ENCODE data around the gene FGGY. TPM values are rescaled to one million over a fixed set of nuclear protein-coding genes. Genes with fewer than 3 reads are reported as not detected.

The FGGY gene
- total RNA-seq, 4 donors from 2014 or later, result 24.9 to 35.9 (median 30.5) TPM

DNA sequence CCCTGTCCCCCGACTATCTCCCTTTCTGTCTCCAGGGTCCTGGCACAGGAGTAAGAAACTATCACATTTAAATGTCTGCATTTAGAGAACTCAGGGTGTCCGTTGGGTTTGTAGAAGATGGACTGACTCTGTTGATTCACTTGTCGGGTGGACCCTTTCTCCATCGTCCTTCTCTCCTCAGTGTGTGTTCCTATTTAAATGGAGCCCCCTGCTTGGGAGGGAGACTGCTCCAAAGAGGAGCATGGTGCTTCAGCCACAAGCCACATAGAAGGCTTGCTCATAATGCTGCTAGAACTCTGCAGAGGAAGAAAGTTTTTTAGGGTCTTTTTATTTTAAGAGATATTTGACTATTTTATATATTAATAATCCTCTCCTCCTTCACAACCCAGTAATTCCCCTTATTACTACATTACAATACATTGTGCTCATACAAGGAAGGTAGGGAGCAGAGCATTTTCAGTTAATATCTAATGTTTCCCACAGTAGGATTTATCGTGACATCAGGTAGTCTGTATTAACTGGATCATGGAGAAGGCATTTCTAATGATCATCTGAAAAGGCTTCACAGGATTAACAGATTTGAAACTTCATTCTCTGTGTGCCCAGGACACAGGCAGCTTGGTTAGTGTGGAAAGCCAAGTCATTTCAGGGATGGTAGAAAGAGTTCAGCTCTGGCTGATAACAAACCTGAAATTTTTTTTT is 13.8 kb downstream of the FGGY start:
- H3K27ac ChIP-seq, result peak overlapping the region; percentile 10 to 66 (median 48)
- ATAC-seq, result no peak
- in situ Hi-C loops (cut with MboI; ENCODE audit: low sequenced_read_pairs in 4 of 4), result no loop called here

DNA sequence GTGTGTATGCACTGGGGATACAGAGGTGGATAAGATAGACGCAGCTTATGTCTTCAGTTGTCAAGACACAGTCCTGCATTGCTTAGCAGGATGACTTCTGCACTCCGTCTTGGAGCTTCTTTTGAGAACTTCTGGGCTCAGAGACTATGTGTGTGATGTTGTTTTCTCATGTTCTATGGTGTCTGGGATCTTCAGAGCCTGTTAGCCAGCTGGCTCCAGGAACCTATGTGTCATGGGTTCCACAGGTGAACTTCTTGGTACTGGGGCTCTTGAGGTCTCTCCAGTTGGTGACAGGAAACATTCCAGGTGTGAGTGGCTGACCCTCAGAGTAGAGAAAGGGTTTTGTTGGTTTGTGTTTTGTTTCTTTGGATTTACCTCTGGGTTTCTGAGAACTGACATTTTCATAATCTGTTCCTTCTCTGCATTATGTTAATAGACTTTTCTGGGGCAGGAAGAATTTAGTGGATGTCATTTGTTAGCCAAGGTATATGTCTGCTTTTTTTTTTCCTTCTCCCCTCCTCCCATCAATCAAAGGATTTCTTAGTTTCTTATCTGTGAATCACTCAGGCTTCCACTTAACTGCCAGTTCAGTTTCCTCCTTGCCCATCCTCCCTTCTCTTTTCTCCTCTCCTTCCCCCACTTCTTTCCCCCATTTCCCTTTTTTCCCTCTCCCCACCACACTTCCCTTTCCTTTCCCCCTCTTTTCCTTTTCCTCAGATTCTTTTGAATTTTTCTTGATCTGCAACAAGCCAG is 18.1 kb downstream of the FGGY start:
- Histone ChIP-seq H3K4me1 (peaks cover 41 to 43% of the 10 kb centered on the region in 2 donors), H3K4me3 (no peak overlapping the region), H3K27ac (no peak overlapping the region), H3K9me3 (no peaks in the 10 kb centered on the region), H3K27me3 (no peaks in the 10 kb centered on the region), H3K36me3 (no peaks in the 10 kb centered on the region)
- DNase-seq (no peak), ATAC-seq (no peak)
- intact Hi-C loops (cut with DNase I; ENCODE audit: low total_unique reads) (loop anchor here (5.0 kb wide), 1 partner anchor 442 kb away; no protein-coding TSS in a partner anchor), in situ Hi-C loops (cut with MboI; ENCODE audit: low sequenced_read_pairs in 4 of 4) (no loop called here)
- no peak for TF ChIP-seq POLR2A (IDR thresholded peaks at IDR 0.05)
- TF ChIP-seq, protein P1, sequence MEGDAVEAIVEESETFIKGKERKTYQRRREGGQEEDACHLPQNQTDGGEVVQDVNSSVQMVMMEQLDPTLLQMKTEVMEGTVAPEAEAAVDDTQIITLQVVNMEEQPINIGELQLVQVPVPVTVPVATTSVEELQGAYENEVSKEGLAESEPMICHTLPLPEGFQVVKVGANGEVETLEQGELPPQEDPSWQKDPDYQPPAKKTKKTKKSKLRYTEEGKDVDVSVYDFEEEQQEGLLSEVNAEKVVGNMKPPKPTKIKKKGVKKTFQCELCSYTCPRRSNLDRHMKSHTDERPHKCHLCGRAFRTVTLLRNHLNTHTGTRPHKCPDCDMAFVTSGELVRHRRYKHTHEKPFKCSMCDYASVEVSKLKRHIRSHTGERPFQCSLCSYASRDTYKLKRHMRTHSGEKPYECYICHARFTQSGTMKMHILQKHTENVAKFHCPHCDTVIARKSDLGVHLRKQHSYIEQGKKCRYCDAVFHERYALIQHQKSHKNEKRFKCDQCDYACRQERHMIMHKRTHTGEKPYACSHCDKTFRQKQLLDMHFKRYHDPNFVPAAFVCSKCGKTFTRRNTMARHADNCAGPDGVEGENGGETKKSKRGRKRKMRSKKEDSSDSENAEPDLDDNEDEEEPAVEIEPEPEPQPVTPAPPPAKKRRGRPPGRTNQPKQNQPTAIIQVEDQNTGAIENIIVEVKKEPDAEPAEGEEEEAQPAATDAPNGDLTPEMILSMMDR (IDR thresholded peaks at IDR 0.05 in 4 of 5, conservative IDR thresholded peaks at IDR 0.05 in 1 of 5), result no peak

More for the DNA sequence above, 13.8 kb downstream of the FGGY start:
- Histone ChIP-seq H3K27me3 (no peaks in the 10 kb centered on the region), H3K4me1 (peaks cover 9 to 11% of the 10 kb centered on the region in 2 donors), H3K9me3 (no peaks in the 10 kb centered on the region), H3K36me3 (no peaks in the 10 kb centered on the region), H3K4me3 (peak overlapping the region in 1 of 4 donors; percentile 10)
- TF ChIP-seq, protein P1 (IDR thresholded peaks at IDR 0.05 in 4 of 5, conservative IDR thresholded peaks at IDR 0.05 in 1 of 5), result no peak
- no peak for TF ChIP-seq POLR2A (IDR thresholded peaks at IDR 0.05)
- intact Hi-C loops (cut with DNase I; ENCODE audit: low total_unique reads), result loop anchor here (5.0 kb wide), 1 partner anchor 447 kb away; no protein-coding TSS in a partner anchor
- no peak for DNase-seq

DNA sequence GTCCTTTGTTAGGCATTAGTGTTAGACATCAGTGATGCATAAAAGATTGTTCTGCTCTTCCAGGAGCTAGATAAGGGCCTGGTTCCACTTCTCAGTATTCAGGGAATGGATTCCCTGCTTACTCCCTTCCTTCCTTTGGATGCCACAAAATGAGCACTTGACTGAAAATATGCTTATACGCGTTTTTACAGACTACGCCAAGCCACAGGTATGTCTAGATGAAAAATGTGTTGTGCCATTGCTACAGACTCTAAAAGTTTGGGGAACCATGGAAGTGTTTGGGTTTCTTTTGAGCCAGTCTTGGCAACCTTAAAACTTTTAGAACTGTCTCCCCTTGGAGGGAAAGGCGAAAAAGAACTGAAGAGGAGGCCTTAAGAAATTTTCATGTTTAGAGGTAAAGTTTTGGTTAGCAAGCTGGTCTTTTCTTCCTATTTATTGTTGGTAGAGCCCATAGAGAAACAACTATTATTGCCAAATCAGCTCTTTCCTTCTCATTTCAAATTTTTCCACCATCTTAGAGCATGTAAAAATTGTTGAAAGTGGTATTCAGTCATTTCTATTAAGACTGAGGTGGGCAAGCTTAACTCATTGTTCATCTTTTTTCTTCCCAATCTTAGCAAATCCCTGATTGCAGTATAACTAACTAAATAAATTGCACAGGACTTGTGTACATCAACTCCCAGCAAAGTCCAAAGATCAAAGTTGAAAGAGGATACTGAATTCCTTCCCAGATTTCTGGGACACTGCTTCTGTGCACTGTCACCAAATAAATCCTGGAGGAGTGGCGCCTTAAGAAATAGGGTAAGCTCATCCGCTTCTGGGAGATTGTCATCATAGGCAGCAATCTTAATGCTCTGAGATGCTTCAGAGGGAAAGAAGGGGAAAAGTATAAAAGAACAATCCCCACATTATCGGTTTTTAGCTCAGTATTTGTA is 18.9 kb downstream of the FGGY start:
- Histone ChIP-seq H3K4me3 (no peak overlapping the region), H3K4me1 (peaks cover 41 to 43% of the 10 kb centered on the region in 2 donors), H3K27me3 (no peaks in the 10 kb centered on the region), H3K27ac (peak overlapping the region in 2 of 4 donors; percentile 23 to 35), H3K36me3 (no peaks in the 10 kb centered on the region), H3K9me3 (no peaks in the 10 kb centered on the region)
- ATAC-seq (no peak), DNase-seq (no peak)
- TF ChIP-seq, protein P1 (IDR thresholded peaks at IDR 0.05 in 4 of 5, conservative IDR thresholded peaks at IDR 0.05 in 1 of 5), result no peak
- TF ChIP-seq POLR2A (IDR thresholded peaks at IDR 0.05), result no peak
- in situ Hi-C loops (cut with MboI; ENCODE audit: low sequenced_read_pairs in 4 of 4) (no loop called here), intact Hi-C loops (cut with DNase I; ENCODE audit: low total_unique reads) (no loop called here)

DNA sequence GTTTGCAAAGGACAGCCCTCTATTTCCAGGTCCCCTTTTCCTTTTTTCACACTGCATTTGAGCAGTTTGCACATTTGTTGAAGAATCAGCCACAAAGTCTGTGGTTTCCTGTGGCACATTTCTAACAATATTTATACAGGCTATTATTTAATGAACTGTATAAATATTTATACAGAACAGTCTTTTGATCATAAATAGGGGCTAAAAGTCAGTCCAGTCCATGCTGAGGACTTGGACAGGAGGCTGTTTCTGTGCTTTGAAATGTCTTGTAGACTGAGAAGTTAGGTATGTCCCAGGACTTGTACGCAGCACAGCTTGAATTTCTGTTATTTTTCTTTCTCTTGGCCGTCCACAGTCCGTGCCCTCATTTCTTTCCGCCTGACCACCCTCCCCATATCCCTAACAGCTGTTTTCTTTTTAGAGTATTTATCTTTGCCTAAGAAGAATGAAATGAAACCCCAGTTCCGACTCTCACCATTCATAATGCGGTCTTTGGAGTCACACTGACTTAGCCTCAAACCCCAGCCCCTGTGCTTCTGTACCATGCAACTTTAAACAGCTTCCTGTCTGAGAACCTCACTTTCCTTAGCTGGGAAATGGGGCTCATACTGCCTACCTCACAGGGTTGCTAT is 19.7 kb downstream of the FGGY start:
- no peak for TF ChIP-seq POLR2A (IDR thresholded peaks at IDR 0.05)
- TF ChIP-seq, protein P1 (IDR thresholded peaks at IDR 0.05 in 4 of 5, conservative IDR thresholded peaks at IDR 0.05 in 1 of 5), result no peak
- Histone ChIP-seq H3K27ac (peak overlapping the region in 3 of 4 donors; percentile 1 to 35 (median 23)), H3K27me3 (no peaks in the 10 kb centered on the region), H3K9me3 (no peaks in the 10 kb centered on the region), H3K36me3 (no peaks in the 10 kb centered on the region), H3K4me1 (peaks cover 41 to 43% of the 10 kb centered on the region in 2 donors), H3K4me3 (peak overlapping the region in 1 of 4 donors; percentile 10)
- intact Hi-C loops (cut with DNase I; ENCODE audit: low total_unique reads) (no loop called here), in situ Hi-C loops (cut with MboI; ENCODE audit: low sequenced_read_pairs in 4 of 4) (no loop called here)
- ATAC-seq (no peak), DNase-seq (no peak)
